Naive thymus-derived CD4-positive, alpha-beta T cell (primary cell): ENCODE data around the gene KSR2. TPM values are rescaled to one million over a fixed set of nuclear protein-coding genes. Genes with fewer than 3 reads are reported as not detected.

Experiments used
- ATAC-seq: fragments of 150-1000 bp; cut with Tn5 transposase; 2 replicates; pipeline ENCODE4 v1.10.0; 2021; ENCODE audit warnings: mild to moderate bottlenecking, moderate library complexity
- CTCF ChIA-PET: fragments of 350-600 bp; sonication (Branson Sonifier 250); formaldehyde crosslinking; loops from one replicate; lab custom pipeline; 2021; ENCODE audit warnings: antibody characterized with exemption; lab: Charles Lee
- POLR2A ChIA-PET: fragments of 350-600 bp; sonication (Branson Sonifier 250); formaldehyde crosslinking; loops from one replicate; lab custom pipeline; 2021; ENCODE audit warnings: antibody characterized with exemption, inconsistent platforms; lab: Charles Lee
- DNase-seq, 9 donors: peaks; one replicate each; pipeline versions ENCODE4 v3.0.0 to v3.0.0-alpha.2; 2020 to 2022; ENCODE audit warnings: mixed read lengths in 1 of 9
- H3K27ac ChIP-seq: one replicate; pipeline ENCODE4 v1.7.0; 2013; ENCODE audit warnings: mild to moderate bottlenecking, low read depth, low read length, moderate library complexity
- H3K27me3 ChIP-seq, 2 donors: one replicate each; pipeline ENCODE4 v1.7.0; 2013; ENCODE audit warnings: low read length in 2 of 2, mild to moderate bottlenecking in 2 of 2, moderate library complexity in 2 of 2; ENCODE audit not compliant: control insufficient read depth in 2 of 2, insufficient read depth in 2 of 2
- H3K36me3 ChIP-seq, 3 experiments: 1 replicate in 2 of 3; 2 replicates in 1 of 3; pipeline ENCODE4 v1.7.0; 2013; ENCODE audit warnings: low read length in 3 of 3, mild to moderate bottlenecking in 3 of 3, moderate library complexity in 1 of 3; ENCODE audit not compliant: insufficient read depth in 3 of 3, control insufficient read depth in 2 of 3
- H3K4me1 ChIP-seq, 2 donors: one replicate each; pipeline ENCODE4 v1.7.0; 2013; ENCODE audit warnings: low read length in 2 of 2, mild to moderate bottlenecking in 2 of 2, moderate library complexity in 1 of 2; ENCODE audit not compliant: control insufficient read depth in 2 of 2, insufficient read depth in 2 of 2
- H3K4me3 ChIP-seq: 2 replicates; pipeline ENCODE4 v1.7.0; 2013; ENCODE audit warnings: mild to moderate bottlenecking, low read length
- H3K9me3 ChIP-seq, 3 experiments: 1 replicate in 2 of 3; 2 replicates in 1 of 3; pipeline ENCODE4 v1.7.0; 2013; ENCODE audit warnings: low read length in 3 of 3; ENCODE audit not compliant: control insufficient read depth in 2 of 3
- H3K27ac Mint-ChIP-seq, 9 donors: one replicate each; pipeline ENCODE4 v1.8.0; 2020 to 2022; ENCODE audit warnings: mixed read lengths in 9 of 9, mild to moderate bottlenecking in 8 of 9, moderate library complexity in 5 of 9, inconsistent platforms in 2 of 9
- H3K27me3 Mint-ChIP-seq, 5 donors: one replicate each; pipeline ENCODE4 v1.8.0; 2021 to 2022; ENCODE audit warnings: mixed read lengths in 5 of 5, mild to moderate bottlenecking in 1 of 5
- H3K36me3 Mint-ChIP-seq, 5 donors: one replicate each; pipeline ENCODE4 v1.8.0; 2020 to 2022; ENCODE audit warnings: mixed read lengths in 5 of 5, mild to moderate bottlenecking in 3 of 5, inconsistent platforms in 1 of 5
- H3K4me1 Mint-ChIP-seq, 7 donors: one replicate each; pipeline ENCODE4 v1.8.0; 2020 to 2022; ENCODE audit warnings: mixed read lengths in 7 of 7, mild to moderate bottlenecking in 3 of 7, inconsistent platforms in 1 of 7
- H3K4me3 Mint-ChIP-seq, 10 donors: one replicate each; pipeline ENCODE4 v1.8.0; 2020 to 2022; ENCODE audit warnings: mild to moderate bottlenecking in 10 of 10, mixed read lengths in 10 of 10, moderate library complexity in 6 of 10, inconsistent platforms in 2 of 10
- H3K9me3 Mint-ChIP-seq, 11 donors: one replicate each; pipeline ENCODE4 v1.8.0; 2020 to 2022; ENCODE audit warnings: mixed read lengths in 11 of 11, mild to moderate bottlenecking in 4 of 11, inconsistent platforms in 1 of 11, moderate library complexity in 1 of 11
- intact Hi-C, 2 donors: fragments of 100-400 bp; cut with micrococcal nuclease; formaldehyde crosslinking; loops; one replicate each; pipeline ENCODE4 v1.15.1; 2023
- polyA plus RNA-seq, 2 donors: library from polyadenylated mRNA; unstranded; fragments of 300-500 nt; fragmentation: Illumina TruSeq; gene quantifications; one replicate each; pipeline ENCODE4 v1.2.3, GENCODE V29; 2021
- total RNA-seq, 6 experiments: library from RNA in 5 of 6; stranded (reverse) in 5 of 6; gene quantifications; 1 replicate in 5 of 6; 2 replicates in 1 of 6; pipeline ENCODE4 v1.2.3 and lab custom pipeline; 2021 to 2026

KSR2 gene
- total and polyA plus RNA-seq, 7 experiments from 2014 or later, result 0.03 to 0.07 TPM; not detected in 5

GRCh38 chr12:117489671-117490070, 479.1 kb downstream of the KSR2 start:
- POLR2A ChIA-PET, result no interaction called here
- CTCF ChIA-PET, result no interaction called here
- Histone ChIP-seq H3K36me3 (no peaks in the 10 kb centered on the region), H3K4me1 (no peaks in the 10 kb centered on the region), H3K27me3 (no peaks in the 10 kb centered on the region), H3K27ac (no peak overlapping the region), H3K9me3 (peaks cover 0 to 6% (median 0%) of the 10 kb centered on the region in 3 experiments), H3K4me3 (no peak overlapping the region)
- no peaks in the 10 kb centered on the region for H3K4me1 Mint-ChIP-seq
- no peak for ATAC-seq
- H3K4me3 Mint-ChIP-seq, result no peak overlapping the region
- no peak for DNase-seq
- H3K36me3 Mint-ChIP-seq, result no peaks in the 10 kb centered on the region
- no peak overlapping the region for H3K27ac Mint-ChIP-seq
- intact Hi-C loops, result no loop called here
- peaks cover 0 to 6% (median 3%) of the 10 kb centered on the region in 5 donors for H3K27me3 Mint-ChIP-seq
- peaks cover 0 to 8% (median 2%) of the 10 kb centered on the region in 11 donors for H3K9me3 Mint-ChIP-seq

- H3K27ac Mint-ChIP-seq, result no peak overlapping the region
- ChIA-PET POLR2A (no interaction called here), CTCF (no interaction called here)
- no peak overlapping the region for H3K27ac ChIP-seq
- H3K36me3 Mint-ChIP-seq, result no peaks in the 10 kb centered on the region
- intact Hi-C loops, result no loop called here
- no peaks in the 10 kb centered on the region for H3K4me1 ChIP-seq
- H3K36me3 ChIP-seq, result no peaks in the 10 kb centered on the region
- H3K4me3 Mint-ChIP-seq, result no peak overlapping the region
- H3K27me3 Mint-ChIP-seq, result peaks cover 0 to 8% (median 0%) of the 10 kb centered on the region in 5 donors
- H3K4me1 Mint-ChIP-seq, result no peaks in the 10 kb centered on the region
- no peaks in the 10 kb centered on the region for H3K27me3 ChIP-seq
- H3K9me3 ChIP-seq, result peaks cover 0 to under 1% (median 0%) of the 10 kb centered on the region in 3 experiments
- H3K9me3 Mint-ChIP-seq, result peaks cover 0 to 10% (median 1%) of the 10 kb centered on the region in 11 donors
- no peak overlapping the region for H3K4me3 ChIP-seq
- DNase-seq, result no peak
- ATAC-seq, result no peak
Observed at GRCh38 chr12:117486840-117487659, 481.7 kb downstream of the KSR2 start.

- CTCF ChIA-PET, result no interaction called here
- Histone ChIP-seq H3K27ac (no peak overlapping the region), H3K9me3 (peaks cover 0 to 4% (median 0%) of the 10 kb centered on the region in 3 experiments), H3K27me3 (no peaks in the 10 kb centered on the region), H3K36me3 (no peaks in the 10 kb centered on the region), H3K4me1 (no peaks in the 10 kb centered on the region), H3K4me3 (no peak overlapping the region)
- peaks cover 0 to 18% (median 1%) of the 10 kb centered on the region in 11 donors for H3K9me3 Mint-ChIP-seq
- no peak overlapping the region for H3K4me3 Mint-ChIP-seq
- ATAC-seq (no peak), DNase-seq (no peak)
- no peaks in the 10 kb centered on the region for H3K4me1 Mint-ChIP-seq
- H3K27ac Mint-ChIP-seq, result no peak overlapping the region
- no peaks in the 10 kb centered on the region for H3K36me3 Mint-ChIP-seq
- H3K27me3 Mint-ChIP-seq, result peaks cover 0 to 9% (median 0%) of the 10 kb centered on the region in 5 donors
- POLR2A ChIA-PET, result no interaction called here
- intact Hi-C loops, result no loop called here
Observed at GRCh38 chr12:117485984-117486839, 482.6 kb downstream of the KSR2 start.

- Mint-ChIP-seq H3K27me3 (peaks cover 0 to 17% (median 0%) of the 10 kb centered on the region in 5 donors), H3K9me3 (peaks cover 0 to 21% (median 3%) of the 10 kb centered on the region in 11 donors), H3K4me3 (no peak overlapping the region), H3K4me1 (no peaks in the 10 kb centered on the region), H3K36me3 (no peaks in the 10 kb centered on the region), H3K27ac (no peak overlapping the region)
- H3K4me1 ChIP-seq, result no peaks in the 10 kb centered on the region
- ChIA-PET CTCF (no interaction called here), POLR2A (no interaction called here)
- H3K27me3 ChIP-seq, result no peaks in the 10 kb centered on the region
- no peak for DNase-seq
- no peak overlapping the region for H3K4me3 ChIP-seq
- no peaks in the 10 kb centered on the region for H3K36me3 ChIP-seq
- H3K27ac ChIP-seq, result no peak overlapping the region
- intact Hi-C loops, result no loop called here
- H3K9me3 ChIP-seq, result peaks cover 0 to 4% (median 0%) of the 10 kb centered on the region in 3 experiments
- no peak for ATAC-seq
Observed at GRCh38 chr12:117484901-117485300, 483.9 kb downstream of the KSR2 start.

- peaks cover 0 to 21% (median 3%) of the 10 kb centered on the region in 11 donors for H3K9me3 Mint-ChIP-seq
- no peaks in the 10 kb centered on the region for H3K4me1 ChIP-seq
- H3K4me1 Mint-ChIP-seq, result no peaks in the 10 kb centered on the region
- ATAC-seq (no peak), DNase-seq (no peak)
- H3K27me3 ChIP-seq, result no peaks in the 10 kb centered on the region
- no peaks in the 10 kb centered on the region for H3K36me3 ChIP-seq
- POLR2A ChIA-PET, result interaction anchor here (0.5 to 0.7 kb wide), 2 partner anchors 62 to 1657 kb away, joined by 3 to 4 read pairs; no protein-coding TSS in a partner anchor
- intact Hi-C loops, result no loop called here
- CTCF ChIA-PET, result no interaction called here
- H3K9me3 ChIP-seq, result peaks cover 0 to 4% (median 0%) of the 10 kb centered on the region in 3 experiments
- no peak overlapping the region for H3K4me3 Mint-ChIP-seq
- H3K4me3 ChIP-seq, result no peak overlapping the region
- peaks cover 0 to 17% (median 0%) of the 10 kb centered on the region in 5 donors for H3K27me3 Mint-ChIP-seq
- no peaks in the 10 kb centered on the region for H3K36me3 Mint-ChIP-seq
- no peak overlapping the region for H3K27ac Mint-ChIP-seq
- no peak overlapping the region for H3K27ac ChIP-seq
Observed at GRCh38 chr12:117483501-117483900, 485.3 kb downstream of the KSR2 start.

GRCh38 chr12:117481470-117481869, 487.3 kb downstream of the KSR2 start:
- Histone ChIP-seq H3K27me3 (no peaks in the 10 kb centered on the region), H3K4me3 (no peak overlapping the region), H3K36me3 (no peaks in the 10 kb centered on the region), H3K9me3 (peaks cover 0 to 4% (median 0%) of the 10 kb centered on the region in 3 experiments), H3K27ac (no peak overlapping the region), H3K4me1 (no peaks in the 10 kb centered on the region)
- H3K4me3 Mint-ChIP-seq, result no peak overlapping the region
- peaks cover 0 to 21% (median 4%) of the 10 kb centered on the region in 11 donors for H3K9me3 Mint-ChIP-seq
- no peak overlapping the region for H3K27ac Mint-ChIP-seq
- H3K36me3 Mint-ChIP-seq, result no peaks in the 10 kb centered on the region
- ChIA-PET CTCF (no interaction called here), POLR2A (no interaction called here)
- peaks cover 0 to 17% (median 0%) of the 10 kb centered on the region in 5 donors for H3K27me3 Mint-ChIP-seq
- H3K4me1 Mint-ChIP-seq, result no peaks in the 10 kb centered on the region
- ATAC-seq (no peak), DNase-seq (no peak)
- intact Hi-C loops, result no loop called here
